GM12878 (cell line): ENCODE measurements around the gene NCKAP5. TPM values are rescaled to one million over a fixed set of nuclear protein-coding genes. Genes with fewer than 3 reads are reported as not detected.

Experiments used
- ATAC-seq: fragments of 200-7000 bp; cut with Tn5 transposase; 3 replicates; pipeline ENCODE4 v1.9.1; 2020; ENCODE audit warnings: mild to moderate bottlenecking, moderate library complexity
- BruUV-seq: library from RNA; stranded (reverse); fragments of 400-500 nt; replicated peaks from 2 replicates; lab custom pipeline; 2021; lab: Mats Ljungman, UMichigan
- CTCF ChIA-PET: fragments of 300-600 bp; sonication (Branson Sonifier 250); formaldehyde crosslinking; extraction: SDS; loops from one replicate; lab custom pipeline; 2021; ENCODE audit warnings: inconsistent platforms; lab: Yijun Ruan, JAX
- POLR2A ChIA-PET: fragments of 350-600 bp; formaldehyde crosslinking; extraction: SDS; loops from one replicate; lab custom pipeline; 2021; ENCODE audit warnings: inconsistent platforms; lab: Charles Lee
- RAD21 ChIA-PET: fragments of 300-600 bp; sonication (Branson Sonifier 250); formaldehyde crosslinking; loops from one replicate; lab custom pipeline; 2023; ENCODE audit warnings: antibody characterized with exemption; ENCODE audit not compliant: unreplicated experiment; lab: Charles Lee
- SMC1A ChIA-PET: fragments of 300-600 bp; sonication (Branson Sonifier 250); formaldehyde crosslinking; loops from one replicate; lab custom pipeline; 2023; ENCODE audit not compliant: unreplicated experiment, uncharacterized antibody; lab: Charles Lee
- DNase-seq: peaks from one replicate; pipeline ENCODE4 v3.0.0-alpha.2; 2011; ENCODE audit warnings: low read depth, low spot score
- FAIRE-seq: peaks from 3 replicates; lab custom pipeline; 2011; peaks lifted over from hg19 to GRCh38; lab: Jason Lieb, UNC
- H2AFZ ChIP-seq: 2 replicates; pipeline ENCODE4 v1.6.0; 2011; ENCODE audit warnings: low read depth, low read length, control low read depth; ENCODE audit not compliant: control insufficient read depth
- H3K27ac ChIP-seq: 2 replicates; pipeline ENCODE4 v1.5.1; 2011; ENCODE audit warnings: control low read depth; ENCODE audit not compliant: control insufficient read depth, insufficient read depth
- H3K27me3 ChIP-seq, 2 experiments: replicated peaks in 1 of 2; 2 replicates each; pipeline versions ENCODE4 v1.6.0 to v1.6.1; 2011; ENCODE audit warnings: low read length in 1 of 2; ENCODE audit not compliant: control insufficient read depth in 2 of 2, insufficient read depth in 2 of 2
- H3K36me3 ChIP-seq, 2 experiments: 2 replicates each; pipeline ENCODE4 v1.5.1; 2011; ENCODE audit warnings: low read length in 1 of 2; ENCODE audit not compliant: control insufficient read depth in 2 of 2, insufficient read depth in 2 of 2
- H3K4me1 ChIP-seq: 2 replicates; pipeline ENCODE4 v1.6.1; 2011; ENCODE audit warnings: mild to moderate bottlenecking, low read length, moderate library complexity, mixed read lengths; ENCODE audit not compliant: control insufficient read depth, insufficient read depth
- H3K4me2 ChIP-seq: 2 replicates; pipeline ENCODE4 v1.6.0; 2011; ENCODE audit warnings: control low read depth; ENCODE audit not compliant: control insufficient read depth, insufficient read depth
- H3K4me3 ChIP-seq: fragments of 200-600 bp; sonication (generic); 2 replicates; pipeline ENCODE4 v1.5.1; 2016
- H3K79me2 ChIP-seq: 2 replicates; pipeline ENCODE4 v1.6.0; 2011; ENCODE audit warnings: low read length; ENCODE audit not compliant: control insufficient read depth, insufficient read depth
- H3K9ac ChIP-seq: 2 replicates; pipeline ENCODE4 v1.8.0; 2011; ENCODE audit warnings: low read length, control low read depth, mixed read lengths; ENCODE audit not compliant: control insufficient read depth, insufficient read depth
- H3K9me3 ChIP-seq: replicated peaks from 3 replicates; pipeline ENCODE4 v1.5.1; 2011; ENCODE audit warnings: mild to moderate bottlenecking, low read length; ENCODE audit not compliant: control insufficient read depth, insufficient read depth
- H4K20me1 ChIP-seq: 2 replicates; pipeline ENCODE4 v1.6.0; 2011; ENCODE audit not compliant: control insufficient read depth, insufficient read depth
- CHD2 ChIP-seq: IDR thresholded peaks from 2 replicates; pipeline ENCODE4 v1.6.1; 2011; ENCODE audit warnings: low read depth, low read length, improper control_type of control experiment, borderline replicate concordance
- DPF2 ChIP-seq: fragments of 450-650 bp; IDR thresholded peaks from 2 replicates; pipeline ENCODE4 v1.6.1; 2017; ENCODE audit warnings: mild to moderate bottlenecking
- HDAC2 ChIP-seq: fragments of 200-600 bp; sonication (generic); IDR thresholded peaks from 2 replicates; pipeline ENCODE4 v1.6.1; 2017
- KAT2A ChIP-seq: conservative IDR thresholded peaks from 2 replicates; pipeline ENCODE4 v1.6.1; 2011; ENCODE audit warnings: low read depth, low read length; ENCODE audit not compliant: control insufficient read depth
- KLF5 ChIP-seq: fragments of 450-650 bp; IDR thresholded peaks from 2 replicates; pipeline ENCODE4 v1.6.1; 2014; ENCODE audit warnings: mild to moderate bottlenecking; ENCODE audit not compliant: partially characterized antibody
- MEF2B ChIP-seq: fragments of 450-650 bp; IDR thresholded peaks from 2 replicates; pipeline ENCODE4 v1.6.1; 2018; ENCODE audit warnings: mild to moderate bottlenecking, moderate library complexity; ENCODE audit not compliant: partially characterized antibody, poor library complexity, severe bottlenecking
- NFXL1 ChIP-seq: fragments of 450-650 bp; IDR thresholded peaks from 2 replicates; pipeline ENCODE4 v1.6.1; 2017; ENCODE audit warnings: antibody characterized with exemption, mild to moderate bottlenecking, borderline replicate concordance
- NRF1 ChIP-seq: conservative IDR thresholded peaks from 2 replicates; pipeline ENCODE4 v1.6.1; 2011; ENCODE audit warnings: mild to moderate bottlenecking, low read depth, low read length, improper control_type of control experiment
- SIX5 ChIP-seq: IDR thresholded peaks from 2 replicates; pipeline ENCODE4 v1.6.1; 2011; ENCODE audit warnings: mild to moderate bottlenecking, low read depth, low read length, moderate library complexity; ENCODE audit not compliant: severe bottlenecking
- SMAD1 ChIP-seq: fragments of 450-650 bp; IDR thresholded peaks from 2 replicates; pipeline ENCODE4 v1.6.1; 2018; ENCODE audit warnings: mild to moderate bottlenecking, low read depth; ENCODE audit not compliant: partially characterized antibody
- SMAD5 ChIP-seq: IDR thresholded peaks from 2 replicates; pipeline ENCODE4 v1.6.1; 2016; ENCODE audit warnings: antibody characterized with exemption, low read depth
- SMARCA5 ChIP-seq: fragments of 450-650 bp; IDR thresholded peaks from 2 replicates; pipeline ENCODE4 v1.6.1; 2017; ENCODE audit warnings: mild to moderate bottlenecking
- STAT3 ChIP-seq: IDR thresholded peaks from 2 replicates; pipeline ENCODE4 v1.6.1; 2011; ENCODE audit warnings: low read depth, low read length, improper control_type of control experiment
- TCF12 ChIP-seq: IDR thresholded peaks from 2 replicates; pipeline ENCODE4 v1.6.1; 2011; ENCODE audit warnings: low read depth, mild to moderate bottlenecking, low read length
- WGBS: methylation state at CpG from one replicate; pipeline ENCODE4 v1.1.6; 2016; ENCODE audit warnings: low lambda C conversion rate; ENCODE audit not compliant: insufficient replicate concordance, insufficient coverage; ENCODE audit errors: missing lambda C conversion rate; 5-methylcytosine and 5-hydroxymethylcytosine counted together
- in situ Hi-C: fragments of 300-500 bp; cut with MboI; formaldehyde crosslinking; loops from 9 replicates; pipeline ENCODE4 v1.14.3; 2018; ENCODE audit warnings: mixed read lengths
- intact Hi-C: fragments of 100-400 bp; cut with micrococcal nuclease; formaldehyde crosslinking; loops from one replicate; pipeline ENCODE4 v1.14.2; 2022; ENCODE audit not compliant: unreplicated experiment
- polyA plus RNA-seq, 11 experiments: library from polyadenylated mRNA; depleted of rRNA in 4 of 11; unstranded in 6 of 11; stranded (reverse) in 5 of 11; fragments of >200 nt; fragmentation: Nextera tagmentation in 4 of 11; fragmentation: Illumina TruSeq in 1 of 11; extraction: Ambion mirVana in 4 of 11; extraction: Trizol in 1 of 11; gene quantifications; 1 replicate in 1 of 11; 2 replicates in 10 of 11; pipeline versions ENCODE4 v1.2.1 to v1.2.3, GENCODE V29; 2011 to 2016; ENCODE audit warnings: inconsistent platforms in 2 of 11, missing spikeins in 2 of 11, low read depth in 1 of 11
- total RNA-seq, 4 experiments: library from RNA; depleted of rRNA in 3 of 4; stranded (reverse); fragments of >200 nt in 3 of 4; fragmentation: Illumina TruSeq in 1 of 4; extraction: Trizol in 1 of 4; gene quantifications; 2 replicates each; pipeline versions ENCODE4 v1.2.1 to v1.2.3, GENCODE V29; 2013 to 2021
- TF ChIP-seq, protein P1 (sequence below): fragments of 450-650 bp; IDR thresholded peaks from 2 replicates; pipeline ENCODE4 v1.6.1; 2017; ENCODE audit warnings: mild to moderate bottlenecking, low read depth, inconsistent platforms; ENCODE audit not compliant: poor library complexity, severe bottlenecking
- TF ChIP-seq, protein P2 (sequence below): fragments of 450-650 bp; formaldehyde crosslinking; IDR thresholded peaks from 2 replicates; pipeline ENCODE4 v1.5.0; 2022; ENCODE audit warnings: mild to moderate bottlenecking, missing genetic modification characterization

Gene NCKAP5
- total and polyA plus RNA-seq, 10 of the 15 experiments (the other 5 are each of a cell fraction or from before 2014, with no cell fraction given), result 0.06 to 0.44 (median 0.16) TPM

GRCh38 chr2:132782176-132782783 is 786.0 kb downstream of the NCKAP5 start (continued):
- no peak for TF ChIP-seq DPF2
- TF ChIP-seq, protein P1, sequence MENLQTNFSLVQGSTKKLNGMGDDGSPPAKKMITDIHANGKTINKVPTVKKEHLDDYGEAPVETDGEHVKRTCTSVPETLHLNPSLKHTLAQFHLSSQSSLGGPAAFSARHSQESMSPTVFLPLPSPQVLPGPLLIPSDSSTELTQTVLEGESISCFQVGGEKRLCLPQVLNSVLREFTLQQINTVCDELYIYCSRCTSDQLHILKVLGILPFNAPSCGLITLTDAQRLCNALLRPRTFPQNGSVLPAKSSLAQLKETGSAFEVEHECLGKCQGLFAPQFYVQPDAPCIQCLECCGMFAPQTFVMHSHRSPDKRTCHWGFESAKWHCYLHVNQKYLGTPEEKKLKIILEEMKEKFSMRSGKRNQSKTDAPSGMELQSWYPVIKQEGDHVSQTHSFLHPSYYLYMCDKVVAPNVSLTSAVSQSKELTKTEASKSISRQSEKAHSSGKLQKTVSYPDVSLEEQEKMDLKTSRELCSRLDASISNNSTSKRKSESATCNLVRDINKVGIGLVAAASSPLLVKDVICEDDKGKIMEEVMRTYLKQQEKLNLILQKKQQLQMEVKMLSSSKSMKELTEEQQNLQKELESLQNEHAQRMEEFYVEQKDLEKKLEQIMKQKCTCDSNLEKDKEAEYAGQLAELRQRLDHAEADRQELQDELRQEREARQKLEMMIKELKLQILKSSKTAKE, result no peak
- TF ChIP-seq SMAD1, result no peak
- TF ChIP-seq MEF2B, result no peak
- no peak for TF ChIP-seq SMARCA5
- no peak for TF ChIP-seq NRF1
- TF ChIP-seq KAT2A, result no peak
- TF ChIP-seq KLF5, result no peak
- no peak for TF ChIP-seq HDAC2
- TF ChIP-seq STAT3, result no peak
- no peak for TF ChIP-seq CHD2
- no peak for TF ChIP-seq SMAD5
- TF ChIP-seq TCF12, result no peak

DNA sequence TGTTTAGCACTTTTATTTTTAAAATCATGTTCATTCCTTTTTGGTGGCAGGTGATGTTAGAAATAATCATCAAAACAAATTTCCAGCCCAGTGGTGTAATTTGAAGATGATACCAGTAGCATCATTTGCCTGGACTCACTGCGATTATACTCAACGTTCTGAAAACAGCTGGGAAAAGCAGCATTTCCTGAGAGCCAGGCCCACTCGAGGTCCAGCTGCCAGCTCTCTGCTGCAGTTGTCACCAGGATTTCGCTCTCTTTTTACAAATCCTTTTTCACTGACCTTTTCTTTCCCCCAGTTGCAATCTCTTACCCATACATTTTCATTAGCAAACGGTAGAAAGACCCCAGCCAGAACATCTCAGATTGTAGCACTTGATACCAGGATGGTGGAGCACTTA is 787.6 kb downstream of the NCKAP5 start:
- Histone ChIP-seq H3K4me1 (no peaks in the 10 kb centered on the region), H3K4me3 (no peak overlapping the region), H4K20me1 (no peaks in the 10 kb centered on the region), H3K4me2 (no peak overlapping the region), H2AFZ (no peak overlapping the region), H3K27me3 (no peaks in the 10 kb centered on the region), H3K79me2 (no peaks in the 10 kb centered on the region), H3K27ac (no peak overlapping the region), H3K9me3 (no peaks in the 10 kb centered on the region), H3K36me3 (no peaks in the 10 kb centered on the region), H3K9ac (no peak overlapping the region)
- SMC1A ChIA-PET, result interaction anchor here (1.0 to 1.9 kb wide), 3 partner anchors 20 to 33 kb away, joined by 3 to 5 read pairs (median 4); no protein-coding TSS in a partner anchor
- intact Hi-C loops (no loop called here), in situ Hi-C loops (no loop called here)
- RAD21 ChIA-PET, result no interaction called here
- DNase-seq (no peak), FAIRE-seq (no peak), ATAC-seq (no peak)
- no TSS peak for BruUV-seq
- 34% methylated on average over 5 of the region's 5 CpGs for WGBS
- POLR2A ChIA-PET, result interaction anchor here (0.9 kb wide), 1 partner anchor 15 kb away, joined by 4 read pairs; no protein-coding TSS in a partner anchor
- CTCF ChIA-PET, result no interaction called here
- TF ChIP-seq, protein P2, sequence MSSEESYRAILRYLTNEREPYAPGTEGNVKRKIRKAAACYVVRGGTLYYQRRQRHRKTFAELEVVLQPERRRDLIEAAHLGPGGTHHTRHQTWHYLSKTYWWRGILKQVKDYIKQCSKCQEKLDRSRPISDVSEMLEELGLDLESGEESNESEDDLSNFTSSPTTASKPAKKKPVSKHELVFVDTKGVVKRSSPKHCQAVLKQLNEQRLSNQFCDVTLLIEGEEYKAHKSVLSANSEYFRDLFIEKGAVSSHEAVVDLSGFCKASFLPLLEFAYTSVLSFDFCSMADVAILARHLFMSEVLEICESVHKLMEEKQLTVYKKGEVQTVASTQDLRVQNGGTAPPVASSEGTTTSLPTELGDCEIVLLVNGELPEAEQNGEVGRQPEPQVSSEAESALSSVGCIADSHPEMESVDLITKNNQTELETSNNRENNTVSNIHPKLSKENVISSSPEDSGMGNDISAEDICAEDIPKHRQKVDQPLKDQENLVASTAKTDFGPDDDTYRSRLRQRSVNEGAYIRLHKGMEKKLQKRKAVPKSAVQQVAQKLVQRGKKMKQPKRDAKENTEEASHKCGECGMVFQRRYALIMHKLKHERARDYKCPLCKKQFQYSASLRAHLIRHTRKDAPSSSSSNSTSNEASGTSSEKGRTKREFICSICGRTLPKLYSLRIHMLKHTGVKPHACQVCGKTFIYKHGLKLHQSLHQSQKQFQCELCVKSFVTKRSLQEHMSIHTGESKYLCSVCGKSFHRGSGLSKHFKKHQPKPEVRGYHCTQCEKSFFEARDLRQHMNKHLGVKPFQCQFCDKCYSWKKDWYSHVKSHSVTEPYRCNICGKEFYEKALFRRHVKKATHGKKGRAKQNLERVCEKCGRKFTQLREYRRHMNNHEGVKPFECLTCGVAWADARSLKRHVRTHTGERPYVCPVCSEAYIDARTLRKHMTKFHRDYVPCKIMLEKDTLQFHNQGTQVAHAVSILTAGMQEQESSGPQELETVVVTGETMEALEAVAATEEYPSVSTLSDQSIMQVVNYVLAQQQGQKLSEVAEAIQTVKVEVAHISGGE (CRISPR knock-in tag), result no peak
- TF ChIP-seq NFXL1, result no peak
- TF ChIP-seq SIX5, result no peak
